IPS DF 6.9 (cell line): Measurements from ENCODE around the gene PIR.

Experiments
- DNase-seq: peaks from one replicate; pipeline ENCODE4 v3.0.0-alpha.2; 2013; ENCODE audit warnings: low read depth, low spot score
- H3K27ac ChIP-seq: one replicate; pipeline ENCODE4 v1.5.1; 2013; ENCODE audit warnings: low read length, control low read depth
- H3K27me3 ChIP-seq: 2 replicates; pipeline ENCODE4 v1.6.1; 2013; ENCODE audit warnings: mild to moderate bottlenecking, low read length; ENCODE audit not compliant: control insufficient read depth, insufficient read depth
- H3K36me3 ChIP-seq: 2 replicates; pipeline ENCODE4 v1.6.1; 2013; ENCODE audit warnings: low read length; ENCODE audit not compliant: control insufficient read depth, insufficient read depth
- H3K4me1 ChIP-seq: 2 replicates; pipeline ENCODE4 v1.6.1; 2013; ENCODE audit warnings: low read length; ENCODE audit not compliant: control insufficient read depth, insufficient read depth
- H3K4me3 ChIP-seq: 2 replicates; pipeline ENCODE4 v1.5.1; 2013; ENCODE audit warnings: mild to moderate bottlenecking, low read length
- H3K9me3 ChIP-seq: 2 replicates; pipeline ENCODE4 v1.6.1; 2013; ENCODE audit warnings: low read length, inconsistent platforms; ENCODE audit not compliant: control insufficient read depth, insufficient read depth
- WGBS: extraction: QIAGEN DNeasy Blood & Tissue Kit; methylation state at CpG from one replicate; pipeline ENCODE4 v1.1.7; 2013; ENCODE audit warnings: mixed read lengths, missing lambda C conversion rate; ENCODE audit not compliant: insufficient read length, insufficient coverage; 5-methylcytosine and 5-hydroxymethylcytosine counted together

Gene PIR

DNA sequence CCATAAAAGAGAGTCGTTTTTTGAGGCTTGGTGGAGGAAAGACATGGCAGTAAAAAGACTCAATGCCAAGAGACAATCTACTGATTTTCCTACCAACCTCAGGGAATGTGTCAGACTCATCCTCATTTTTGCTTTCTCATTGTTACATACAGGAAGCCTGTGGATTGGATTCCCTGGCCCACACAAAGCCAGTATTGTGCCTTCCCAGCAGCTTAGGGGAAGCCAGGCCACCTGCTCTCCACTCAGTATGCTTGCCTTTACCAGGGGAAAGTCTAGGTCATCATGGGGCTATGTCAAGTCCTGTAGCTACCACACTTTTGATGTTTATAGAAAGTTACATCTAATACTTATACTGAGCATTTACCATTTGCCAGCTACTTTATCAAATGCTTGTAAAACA lies 18.4 kb upstream of the PIR start:
- WGBS: no CpG with 5 or more reads among the region's 1 CpG
- H3K4me3 ChIP-seq: no peak overlapping the region
- DNase-seq: no peak
- H3K4me1 ChIP-seq: no peaks in the 10 kb centered on the region
- H3K9me3 ChIP-seq: no peaks in the 10 kb centered on the region
- no peaks in the 10 kb centered on the region for H3K27me3 ChIP-seq
- no peaks in the 10 kb centered on the region for H3K36me3 ChIP-seq
- H3K27ac ChIP-seq: no peak overlapping the region

DNA sequence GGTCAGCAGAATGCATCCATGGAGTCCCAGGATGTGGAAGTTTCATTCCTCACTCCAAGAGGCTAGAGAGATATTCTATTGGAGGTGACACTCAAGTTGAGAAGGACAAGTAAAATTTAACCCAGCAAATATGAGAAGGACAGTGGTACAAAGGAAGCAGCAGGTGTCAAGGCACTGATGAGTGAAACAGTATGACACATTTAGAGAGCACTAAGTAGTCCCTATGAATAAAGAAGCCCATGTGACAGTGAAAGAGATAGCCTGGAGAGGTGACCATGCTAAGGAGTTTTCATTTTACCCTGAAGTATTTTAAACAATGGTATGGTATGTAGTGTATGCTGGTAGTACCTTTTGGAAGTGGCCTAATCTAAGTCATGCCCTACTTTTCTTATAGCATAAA lies 16.7 kb upstream of the PIR start:
- Histone ChIP-seq H3K36me3 (no peaks in the 10 kb centered on the region), H3K27ac (no peak overlapping the region), H3K9me3 (no peaks in the 10 kb centered on the region), H3K4me1 (no peaks in the 10 kb centered on the region), H3K27me3 (no peaks in the 10 kb centered on the region), H3K4me3 (no peak overlapping the region)
- no peak for DNase-seq

DNA sequence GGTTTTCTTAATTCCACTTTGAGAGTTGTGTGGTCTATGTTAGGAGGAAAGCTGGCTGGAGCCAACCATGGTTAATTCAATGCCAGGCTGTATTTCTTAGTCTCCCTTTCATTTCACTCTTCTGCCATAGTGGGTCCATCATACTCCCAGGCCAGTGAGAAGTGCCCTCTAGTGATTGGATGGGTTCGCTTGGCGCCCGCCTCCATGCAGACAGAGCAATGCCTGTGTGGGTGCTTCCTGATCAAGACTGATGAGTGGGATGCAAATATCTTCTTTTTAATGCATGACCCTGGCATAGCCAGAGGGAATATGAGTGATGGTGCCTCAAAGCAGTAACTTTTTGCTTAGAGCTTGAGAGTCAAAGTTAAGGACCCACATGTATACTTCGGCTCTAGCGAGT lies 13.9 kb upstream of the PIR start:
- no peaks in the 10 kb centered on the region for H3K36me3 ChIP-seq
- no peak for DNase-seq
- H3K27ac ChIP-seq: no peak overlapping the region
- H3K4me3 ChIP-seq: no peak overlapping the region
- no CpG with 5 or more reads among the region's 5 CpGs for WGBS
- H3K4me1 ChIP-seq: no peaks in the 10 kb centered on the region
- H3K27me3 ChIP-seq: no peaks in the 10 kb centered on the region
- no peaks in the 10 kb centered on the region for H3K9me3 ChIP-seq

DNA sequence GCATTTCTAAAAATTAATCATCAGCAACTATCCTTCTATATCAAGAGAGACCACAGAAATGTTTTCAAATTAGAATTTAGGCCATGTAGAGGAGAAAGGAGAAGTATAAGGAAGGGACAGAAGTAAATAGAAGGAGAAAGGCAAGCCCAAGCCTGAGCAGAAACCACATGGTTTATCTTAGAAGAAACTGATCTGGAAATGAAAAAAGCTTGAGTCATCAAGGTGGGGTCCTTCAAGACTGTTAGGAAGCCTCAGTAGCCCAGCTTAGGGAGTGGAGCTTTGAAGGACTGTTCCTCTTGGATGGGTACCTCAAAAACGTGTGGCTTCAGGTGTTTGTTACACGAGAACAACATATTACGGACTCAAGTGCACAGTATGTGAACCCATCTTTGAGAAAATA lies 12.0 kb upstream of the PIR start:
- Histone ChIP-seq H3K9me3 (no peaks in the 10 kb centered on the region), H3K27me3 (no peaks in the 10 kb centered on the region), H3K27ac (no peak overlapping the region), H3K4me1 (no peaks in the 10 kb centered on the region), H3K4me3 (no peak overlapping the region), H3K36me3 (no peaks in the 10 kb centered on the region)
- no peak for DNase-seq
- no CpG with 5 or more reads among the region's 3 CpGs for WGBS

DNA sequence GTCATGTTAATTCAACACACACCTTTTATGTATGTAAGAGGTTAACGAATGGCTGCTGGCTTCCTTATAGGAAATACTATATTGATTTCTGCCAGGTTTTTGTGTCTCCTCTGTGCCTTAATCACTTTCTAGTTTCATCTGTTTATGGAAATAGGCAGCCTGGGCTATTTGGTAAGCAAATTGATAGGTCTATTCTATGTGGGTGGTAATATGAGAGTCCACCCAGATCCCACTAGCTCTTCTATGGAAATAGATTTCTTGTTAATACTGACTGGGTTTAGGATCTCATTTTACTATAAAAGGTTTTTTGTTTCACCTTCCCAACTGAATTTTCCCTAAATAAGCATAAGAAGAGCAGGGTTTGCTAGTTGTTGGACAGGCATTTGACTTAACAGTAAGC lies 11.5 kb upstream of the PIR start:
- Histone ChIP-seq H3K4me1 (no peaks in the 10 kb centered on the region), H3K36me3 (no peaks in the 10 kb centered on the region), H3K27me3 (no peaks in the 10 kb centered on the region), H3K27ac (no peak overlapping the region), H3K4me3 (no peak overlapping the region), H3K9me3 (no peaks in the 10 kb centered on the region)
- no CpG with 5 or more reads among the region's 1 CpG for WGBS
- no peak for DNase-seq

DNA sequence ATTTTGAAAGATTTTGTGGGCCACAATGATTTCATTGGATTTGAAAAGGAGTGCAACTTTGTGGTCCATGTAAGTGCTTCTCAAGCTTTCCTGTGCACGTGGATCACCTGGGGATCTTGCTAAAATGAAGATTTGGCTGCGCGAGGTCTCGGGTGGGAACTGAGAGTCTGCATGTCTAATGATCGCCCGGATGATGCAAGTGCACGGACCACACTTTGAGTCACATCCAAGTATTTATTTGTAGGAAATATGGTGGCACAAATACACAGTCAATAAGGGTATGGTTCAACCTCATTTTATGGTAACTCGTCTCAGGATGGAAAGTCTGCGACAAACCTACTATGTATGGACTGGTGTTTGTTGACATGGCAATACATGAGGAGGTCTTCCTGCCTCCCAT lies 8.4 kb upstream of the PIR start:
- no peaks in the 10 kb centered on the region for H3K9me3 ChIP-seq
- no CpG with 5 or more reads among the region's 9 CpGs for WGBS
- no peak overlapping the region for H3K27ac ChIP-seq
- no peak for DNase-seq
- H3K36me3 ChIP-seq: no peaks in the 10 kb centered on the region
- no peaks in the 10 kb centered on the region for H3K27me3 ChIP-seq
- H3K4me1 ChIP-seq: no peaks in the 10 kb centered on the region
- H3K4me3 ChIP-seq: no peak overlapping the region

DNA sequence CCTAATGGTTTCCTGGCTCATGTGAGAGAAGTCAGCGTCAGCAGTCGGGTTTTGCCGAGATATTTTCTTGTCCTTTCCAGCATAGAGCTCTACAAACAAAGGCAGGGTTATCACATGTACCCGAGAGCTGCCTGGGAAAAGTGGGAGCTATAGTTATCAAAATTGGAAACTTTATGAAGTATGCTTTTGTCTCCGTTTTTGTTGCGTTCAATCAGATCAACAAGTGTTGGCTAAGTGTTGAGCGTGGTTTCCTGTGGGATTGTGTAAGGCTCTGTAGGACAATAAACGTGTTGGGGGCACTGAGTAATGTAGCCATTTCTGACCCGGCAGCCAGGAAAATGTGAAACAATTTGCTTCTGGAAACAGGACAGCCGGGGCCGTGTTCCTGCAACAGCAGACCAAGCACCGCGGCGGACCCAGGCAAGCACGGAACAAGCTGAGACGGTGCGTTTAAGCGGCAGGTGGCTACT lies 7.4 kb upstream of the PIR start, which contains the start of gene BMX:
TSS of gene BMX (plus strand) at position 311 of the 470 bp plus-strand sequence. CDS start 7,547 bp downstream, outside the sequence.
- no peak for DNase-seq
- Histone ChIP-seq H3K9me3 (no peaks in the 10 kb centered on the region), H3K27me3 (no peaks in the 10 kb centered on the region), H3K4me3 (no peak within 1 kb of the TSS), H3K27ac (no peak within 1 kb of the TSS), H3K4me1 (no peaks in the 10 kb centered on the region), H3K36me3 (no peaks in the 10 kb centered on the region)
- no CpG with 5 or more reads among the region's 18 CpGs for WGBS

DNA sequence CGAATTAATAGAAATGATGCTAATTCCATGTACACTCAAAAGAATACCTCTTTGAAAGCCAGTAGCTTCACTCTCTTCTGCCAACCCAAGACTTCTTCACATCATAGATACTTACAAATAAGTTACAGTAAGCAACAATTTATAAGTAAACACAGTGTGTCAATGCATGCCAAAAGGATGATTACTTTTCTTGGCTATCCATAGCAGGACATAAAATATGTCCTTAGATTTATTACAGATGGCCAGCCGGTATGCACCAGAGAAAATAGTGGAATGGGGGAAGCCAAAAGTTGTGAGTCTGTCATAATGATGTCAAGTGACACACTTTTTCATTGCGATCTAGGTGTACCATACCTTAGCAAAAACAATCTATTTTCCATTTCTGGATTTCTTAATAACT lies 6.8 kb upstream of the PIR start:
- Histone ChIP-seq H3K27me3 (no peaks in the 10 kb centered on the region), H3K4me1 (no peaks in the 10 kb centered on the region), H3K4me3 (no peak overlapping the region), H3K9me3 (no peaks in the 10 kb centered on the region), H3K36me3 (no peaks in the 10 kb centered on the region), H3K27ac (no peak overlapping the region)
- no peak for DNase-seq
- no CpG with 5 or more reads among the region's 3 CpGs for WGBS

DNA sequence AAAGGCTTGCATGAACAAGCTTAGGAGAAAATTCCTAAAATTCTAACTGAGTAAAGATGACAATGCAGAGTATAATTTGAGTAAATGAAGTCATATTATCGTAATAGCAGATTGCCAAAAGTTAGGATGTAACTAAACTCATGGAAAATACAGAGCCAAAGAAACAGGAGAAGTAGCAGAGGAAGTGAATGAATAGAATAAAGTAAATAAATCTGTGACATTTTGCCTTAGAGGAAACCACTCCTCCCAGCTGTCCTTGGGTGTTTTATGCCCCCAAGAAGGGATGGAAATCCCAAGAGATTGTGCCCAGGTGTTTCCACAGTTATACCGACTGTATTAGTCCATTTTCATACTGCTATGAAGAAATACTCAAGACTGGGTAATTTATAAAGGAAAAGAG lies 5.6 kb upstream of the PIR start:
- Histone ChIP-seq H3K4me3 (no peak overlapping the region), H3K9me3 (no peaks in the 10 kb centered on the region), H3K27ac (no peak overlapping the region), H3K27me3 (no peaks in the 10 kb centered on the region), H3K36me3 (no peaks in the 10 kb centered on the region), H3K4me1 (no peaks in the 10 kb centered on the region)
- no CpG with 5 or more reads among the region's 2 CpGs for WGBS
- DNase-seq: no peak

DNA sequence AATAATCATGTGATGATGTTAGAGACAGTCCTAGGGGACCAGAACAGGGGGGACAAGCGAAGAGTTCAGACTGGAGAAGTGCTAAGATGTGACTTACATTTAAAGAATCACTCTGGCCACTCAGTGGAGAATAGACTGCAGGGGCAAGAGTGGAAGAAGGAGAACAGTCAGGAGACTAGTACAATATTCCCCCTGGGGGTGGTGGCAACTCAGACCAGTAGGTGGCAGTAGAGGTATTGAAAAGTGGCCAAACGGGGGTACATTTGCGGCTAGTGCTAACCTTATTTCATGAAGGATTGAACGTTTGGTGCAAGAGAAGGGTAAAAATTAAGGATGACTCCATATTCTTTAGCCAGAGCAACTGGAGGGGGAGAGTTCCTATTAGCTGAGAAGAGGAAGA lies 4.7 kb upstream of the PIR start:
- WGBS: no CpG with 5 or more reads among the region's 4 CpGs
- peak; percentile 16 for DNase-seq

DNA sequence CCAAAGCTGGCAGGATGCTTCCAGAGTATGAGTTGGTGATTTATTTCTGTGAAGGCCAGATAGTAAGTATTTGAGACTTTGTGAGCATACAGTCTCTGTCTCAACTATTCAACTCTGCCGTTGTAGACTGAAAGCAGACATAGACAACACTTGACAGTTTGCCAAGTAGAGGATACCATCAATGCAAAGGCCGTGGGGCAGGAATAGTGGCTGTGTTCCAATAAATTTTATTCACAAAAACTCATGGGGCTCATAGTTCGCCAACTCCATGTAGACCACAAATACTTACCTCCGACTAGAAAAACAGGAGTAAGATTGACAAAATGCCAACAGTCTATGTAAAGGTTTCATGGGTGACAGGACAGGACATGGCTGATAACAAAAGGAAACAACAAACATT lies 3.7 kb upstream of the PIR start:
- Histone ChIP-seq H3K36me3 (no peaks in the 10 kb centered on the region), H3K27me3 (no peaks in the 10 kb centered on the region), H3K4me1 (no peaks in the 10 kb centered on the region), H3K4me3 (no peak overlapping the region), H3K27ac (no peak overlapping the region), H3K9me3 (no peaks in the 10 kb centered on the region)
- no CpG with 5 or more reads among the region's 4 CpGs for WGBS
- no peak for DNase-seq

More for the DNA sequence above, 4.7 kb upstream of the PIR start:
- Histone ChIP-seq H3K9me3 (no peaks in the 10 kb centered on the region), H3K4me1 (no peaks in the 10 kb centered on the region), H3K27ac (no peak overlapping the region), H3K4me3 (no peak overlapping the region), H3K36me3 (no peaks in the 10 kb centered on the region), H3K27me3 (no peaks in the 10 kb centered on the region)
